Esophagus muscularis mucosa (tissue), 4 donors: ENCODE measurements around the gene SERPINH1.

Experiments used
- CTCF ChIP-seq, 3 experiments: fragments of 200-600 bp in 2 of 3; fragments of 450-650 bp in 1 of 3; sonication (generic) in 2 of 3; IDR thresholded peaks; one replicate each; pipeline ENCODE4 v1.5.1; 2017 to 2019; ENCODE audit warnings: antibody characterized with exemption in 3 of 3, mild to moderate bottlenecking in 2 of 3, moderate library complexity in 1 of 3
- EP300 ChIP-seq: sonication (generic); formaldehyde crosslinking; IDR thresholded peaks from one replicate; pipeline ENCODE4 v1.6.1; 2017; ENCODE audit warnings: antibody characterized with exemption
- POLR2A ChIP-seq: fragments of 450-650 bp; IDR thresholded peaks from one replicate; pipeline ENCODE4 v1.6.1; 2017; ENCODE audit warnings: antibody characterized with exemption, moderate library complexity, mild to moderate bottlenecking, low read depth
- POLR2AphosphoS5 ChIP-seq, 2 donors: sonication (generic); formaldehyde crosslinking; IDR thresholded peaks; one replicate each; pipeline ENCODE4 v1.6.1; 2017; ENCODE audit warnings: antibody characterized with exemption in 2 of 2

- TF ChIP-seq CTCF (IDR thresholded peaks at IDR 0.05) = no peak
- TF ChIP-seq POLR2AphosphoS5 (IDR thresholded peaks at IDR 0.05) = no peak
- no peak for TF ChIP-seq POLR2A
- TF ChIP-seq EP300 = no peak
These were observed 37.2 kb upstream of the SERPINH1 start for GRCh38 chr11:75524665-75525432.
